Large intestine (tissue), 1 donor: ENCODE measurements around the gene ZNF732. TPM values are rescaled to one million over a fixed set of nuclear protein-coding genes. Genes with fewer than 3 reads are reported as not detected.

Source experiments
- polyA plus RNA-seq: library from polyadenylated mRNA; unstranded; fragments of 120-200 nt; gene quantifications from one replicate; pipeline ENCODE4 v1.2.1, GENCODE V29; 2013

Gene ZNF732
- polyA plus RNA-seq, 1 donor, result 0.85 TPM

Other genes with a start within 250 kb of the ZNF732 start
- 5.2 TPM for gene ZNF718, start 181.0 kb downstream of the ZNF732 start, polyA plus RNA-seq
- 25.1 TPM for gene ZNF141, start 32.3 kb upstream of the ZNF732 start, polyA plus RNA-seq
- gene ZNF721, start 193.7 kb upstream of the ZNF732 start, polyA plus RNA-seq, result 35.3 TPM
- gene PIGG, start 193.7 kb upstream of the ZNF732 start, polyA plus RNA-seq, result 56.1 TPM